Measurements from ENCODE around the gene NEAT1.

- TF ChIP-seq, protein P1, sequence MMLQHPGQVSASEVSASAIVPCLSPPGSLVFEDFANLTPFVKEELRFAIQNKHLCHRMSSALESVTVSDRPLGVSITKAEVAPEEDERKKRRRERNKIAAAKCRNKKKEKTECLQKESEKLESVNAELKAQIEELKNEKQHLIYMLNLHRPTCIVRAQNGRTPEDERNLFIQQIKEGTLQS (IDR thresholded peaks at IDR 0.05; ENCODE audit: insufficient read depth, low read depth, low read length), result no peak
- TF ChIP-seq, protein P2, sequence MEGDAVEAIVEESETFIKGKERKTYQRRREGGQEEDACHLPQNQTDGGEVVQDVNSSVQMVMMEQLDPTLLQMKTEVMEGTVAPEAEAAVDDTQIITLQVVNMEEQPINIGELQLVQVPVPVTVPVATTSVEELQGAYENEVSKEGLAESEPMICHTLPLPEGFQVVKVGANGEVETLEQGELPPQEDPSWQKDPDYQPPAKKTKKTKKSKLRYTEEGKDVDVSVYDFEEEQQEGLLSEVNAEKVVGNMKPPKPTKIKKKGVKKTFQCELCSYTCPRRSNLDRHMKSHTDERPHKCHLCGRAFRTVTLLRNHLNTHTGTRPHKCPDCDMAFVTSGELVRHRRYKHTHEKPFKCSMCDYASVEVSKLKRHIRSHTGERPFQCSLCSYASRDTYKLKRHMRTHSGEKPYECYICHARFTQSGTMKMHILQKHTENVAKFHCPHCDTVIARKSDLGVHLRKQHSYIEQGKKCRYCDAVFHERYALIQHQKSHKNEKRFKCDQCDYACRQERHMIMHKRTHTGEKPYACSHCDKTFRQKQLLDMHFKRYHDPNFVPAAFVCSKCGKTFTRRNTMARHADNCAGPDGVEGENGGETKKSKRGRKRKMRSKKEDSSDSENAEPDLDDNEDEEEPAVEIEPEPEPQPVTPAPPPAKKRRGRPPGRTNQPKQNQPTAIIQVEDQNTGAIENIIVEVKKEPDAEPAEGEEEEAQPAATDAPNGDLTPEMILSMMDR (IDR thresholded peaks at IDR 0.05; ENCODE audit: control extremely low read depth in 1 of 3, insufficient read depth in 1 of 3, low read depth in 1 of 3, low read length in 3 of 3), result no peak
- TF ChIP-seq, protein P3, sequence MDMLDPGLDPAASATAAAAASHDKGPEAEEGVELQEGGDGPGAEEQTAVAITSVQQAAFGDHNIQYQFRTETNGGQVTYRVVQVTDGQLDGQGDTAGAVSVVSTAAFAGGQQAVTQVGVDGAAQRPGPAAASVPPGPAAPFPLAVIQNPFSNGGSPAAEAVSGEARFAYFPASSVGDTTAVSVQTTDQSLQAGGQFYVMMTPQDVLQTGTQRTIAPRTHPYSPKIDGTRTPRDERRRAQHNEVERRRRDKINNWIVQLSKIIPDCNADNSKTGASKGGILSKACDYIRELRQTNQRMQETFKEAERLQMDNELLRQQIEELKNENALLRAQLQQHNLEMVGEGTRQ (IDR thresholded peaks at IDR 0.05; ENCODE audit: low read length), result no peak
- TF ChIP-seq FOSL1 (IDR thresholded peaks at IDR 0.05; ENCODE audit: insufficient read depth, low read depth, low read length), result no peak
- TF ChIP-seq SRF (IDR thresholded peaks at IDR 0.05; ENCODE audit: low read depth, low read length), result no peak
- TF ChIP-seq TCF12 (IDR thresholded peaks at IDR 0.05; ENCODE audit: low read depth, low read length), result no peak
- peak; percentile 68 for TF ChIP-seq POLR2AphosphoS5 (IDR thresholded peaks at IDR 0.05; ENCODE audit: low read depth, low read length)
- no peak for TF ChIP-seq CHD2 (IDR thresholded peaks at IDR 0.05; ENCODE audit: low read length)
- TF ChIP-seq TEAD4 (IDR thresholded peaks at IDR 0.05; ENCODE audit: low read depth, low read length), result no peak
- TF ChIP-seq KDM1A (IDR thresholded peaks at IDR 0.05; ENCODE audit: borderline replicate concordance, low read length), result no peak
- TF ChIP-seq YY1 (IDR thresholded peaks at IDR 0.05; ENCODE audit: low read depth, low read length), result no peak
These were observed 1.4 kb upstream of the NEAT1 start for GRCh38 chr11:65420979-65421793.

Data from H1 (cell line).